K562 (cell line): Measurements from ENCODE around the gene TMEM158. TPM values are rescaled to one million over a fixed set of nuclear protein-coding genes. Genes with fewer than 3 reads are reported as not detected.

Experiments
- CBFA2T2 ChIP-seq: fragments of 450-650 bp; conservative IDR thresholded peaks from 2 replicates; pipeline ENCODE4 v1.6.1; 2017; ENCODE audit warnings: mild to moderate bottlenecking
- COPS2 ChIP-seq: fragments of 450-650 bp; conservative IDR thresholded peaks from 2 replicates; pipeline ENCODE4 v1.6.1; 2016; ENCODE audit warnings: mild to moderate bottlenecking, moderate library complexity
- FOXK2 ChIP-seq, 2 experiments: fragments of 450-650 bp; IDR thresholded peaks in 1 of 2; conservative IDR thresholded peaks in 1 of 2; 2 replicates each; pipeline ENCODE4 v1.6.1; 2016; ENCODE audit warnings: low read depth in 2 of 2, mild to moderate bottlenecking in 1 of 2
- HDAC2 ChIP-seq: fragments of 450-650 bp; IDR thresholded peaks from 2 replicates; pipeline ENCODE4 v1.6.1; 2016; ENCODE audit warnings: mild to moderate bottlenecking
- HDAC8 ChIP-seq: fragments of 450-650 bp; IDR thresholded peaks from 2 replicates; pipeline ENCODE4 v1.6.1; 2016; ENCODE audit warnings: mild to moderate bottlenecking, missing genetic modification characterization, moderate library complexity, missing compliant biosample characterization
- HDGF ChIP-seq: fragments of 450-650 bp; IDR thresholded peaks from 2 replicates; pipeline ENCODE4 v1.6.1; 2016
- MGA ChIP-seq: fragments of 450-650 bp; IDR thresholded peaks from 2 replicates; pipeline ENCODE4 v1.6.1; 2016; ENCODE audit warnings: mild to moderate bottlenecking, moderate library complexity
- NEUROD1 ChIP-seq: fragments of 150-350 bp; IDR thresholded peaks from 2 replicates; pipeline ENCODE4 v1.6.1; 2014; ENCODE audit warnings: borderline replicate concordance, low read length, low read depth; ENCODE audit not compliant: partially characterized antibody
- NFE2L1 ChIP-seq: fragments of 450-650 bp; IDR thresholded peaks from 2 replicates; pipeline ENCODE4 v1.6.1; 2016; ENCODE audit warnings: missing genetic modification characterization, low read depth, mild to moderate bottlenecking, missing compliant biosample characterization, moderate library complexity, borderline replicate concordance
- PHF21A ChIP-seq: fragments of 450-650 bp; IDR thresholded peaks from 2 replicates; pipeline ENCODE4 v1.6.1; 2017; ENCODE audit warnings: low read depth, borderline replicate concordance
- POLR2AphosphoS5 ChIP-seq: IDR thresholded peaks from 2 replicates; pipeline ENCODE4 v1.6.1; 2011; ENCODE audit warnings: mild to moderate bottlenecking, low read depth, low read length, moderate library complexity; ENCODE audit not compliant: control insufficient read depth, insufficient read depth
- RBM34 ChIP-seq: fragments of 200-400 bp; formaldehyde crosslinking; IDR thresholded peaks from 2 replicates; pipeline ENCODE4 v1.6.1; 2018; ENCODE audit warnings: low read length, borderline replicate concordance; ENCODE audit not compliant: insufficient read depth
- ZNF316 ChIP-seq: fragments of 450-650 bp; IDR thresholded peaks from 2 replicates; pipeline ENCODE4 v1.6.1; 2016
- ZNF699 ChIP-seq: fragments of 250-450 bp; sonication (Bioruptor Pico); IDR thresholded peaks from 2 replicates; pipeline ENCODE4 v1.8.0; 2021; ENCODE audit warnings: mild to moderate bottlenecking, moderate library complexity; ENCODE audit not compliant: insufficient replicate concordance
- polyA plus RNA-seq, 8 experiments: library from polyadenylated mRNA; depleted of rRNA in 4 of 8; stranded (reverse) in 5 of 8; unstranded in 3 of 8; fragments of >200 nt; fragmentation: Nextera tagmentation in 2 of 8; fragmentation: Illumina TruSeq in 1 of 8; extraction: Ambion mirVana in 2 of 8; extraction: Trizol in 1 of 8; gene quantifications; 2 replicates each; pipeline versions ENCODE4 v1.2.1 to v1.2.3, GENCODE V29; 2011 to 2014; ENCODE audit warnings: inconsistent platforms in 1 of 8, missing spikeins in 1 of 8
- total RNA-seq, 7 experiments: library from RNA; depleted of rRNA in 6 of 7; stranded (reverse); fragments of >200 nt in 6 of 7; fragmentation: Illumina TruSeq in 2 of 7; extraction: Trizol in 2 of 7; gene quantifications; 2 replicates each; pipeline versions ENCODE4 v1.2.1 to v1.2.3, GENCODE V29; 2011 to 2021; ENCODE audit warnings: low replicate concordance in 1 of 7

Gene TMEM158
- total and polyA plus RNA-seq, 9 of the 15 experiments (the other 6 are each of a cell fraction or from before 2014, with no cell fraction given): 2.2 to 46.5 (median 8.4) TPM

DNA sequence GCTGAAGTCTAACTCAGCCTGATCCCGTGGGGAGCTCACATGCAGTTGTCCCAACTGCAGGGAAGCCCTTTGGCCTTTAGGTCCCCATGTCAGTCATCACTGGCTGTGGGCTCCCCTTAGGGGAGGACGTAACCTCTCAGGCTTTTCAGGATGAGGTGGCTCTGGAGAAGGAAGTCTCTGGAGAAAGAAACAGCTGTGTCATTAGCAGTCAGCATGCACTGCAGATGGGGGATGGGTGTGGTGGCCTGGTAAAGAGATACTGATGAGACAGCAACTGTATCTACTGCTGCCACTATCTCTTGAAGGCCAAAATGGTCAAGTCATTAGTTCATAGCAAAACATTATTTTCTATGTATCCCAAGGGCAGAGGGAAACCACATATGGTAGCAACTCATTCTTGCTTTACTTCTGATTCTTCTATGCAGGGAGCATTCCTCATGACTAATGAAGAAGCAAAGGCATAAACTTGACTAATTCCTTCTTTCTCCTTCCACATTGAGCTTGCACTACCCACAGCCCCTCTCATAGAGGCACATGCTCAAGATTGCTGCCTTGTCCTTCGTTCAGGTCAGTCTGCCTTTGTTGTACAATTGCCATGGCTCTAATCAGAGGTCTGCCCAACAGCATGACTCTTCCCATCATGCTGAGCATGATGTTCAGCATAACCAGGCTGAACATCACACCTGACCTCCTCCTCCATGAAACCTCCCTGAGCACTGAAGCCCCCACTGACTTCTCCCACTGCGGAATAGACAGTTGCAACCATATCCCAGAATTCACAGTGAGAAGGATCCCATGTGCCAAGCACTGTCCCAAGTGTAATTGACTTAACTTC is 47.8 kb upstream of the TMEM158 start (continued):
- TF ChIP-seq ZNF316: peak; percentile 99
- TF ChIP-seq COPS2: no peak
- TF ChIP-seq ZNF699 (CRISPR knock-in tag): no peak
- peak; percentile 81 to 85 for TF ChIP-seq FOXK2 (conservative IDR thresholded peaks at IDR 0.05 in 1 of 2, IDR thresholded peaks at IDR 0.05 in 1 of 2; ENCODE audit: low read depth in 2 of 2)
- peak; percentile 95 for TF ChIP-seq MGA
- TF ChIP-seq HDGF: peak; percentile 65; the same call in 1 of the 2 replicates
- no peak for TF ChIP-seq RBM34
- peak; percentile 91 for TF ChIP-seq HDAC2
- TF ChIP-seq NEUROD1: peak; percentile 81
- peak; percentile 88 for TF ChIP-seq CBFA2T2
- 0 out of 2 replicates have a peak, but pooled peaks have one; percentile 50 for TF ChIP-seq NFE2L1 (tag)
- TF ChIP-seq POLR2AphosphoS5: peak; percentile 76
- 0 out of 2 replicates have a peak, but pooled peaks have one; percentile 49 for TF ChIP-seq HDAC8 (tag)
- no peak for TF ChIP-seq PHF21A
